ENCODE measurements around the gene POC1A.

Gene POC1A

GRCh38 chr3:52154135-52155094, at the start of gene POC1A:
TSS of gene POC1A (minus strand) at chr3:52154423. CDS start at chr3:52154372, 51 bp downstream.
- Histone ChIP-seq H3K36me3 (peaks cover 10% of the 10 kb centered on the region), H3K9me3 (ENCODE audit: severe bottlenecking) (no peaks in the 10 kb centered on the region), H3K27me3 (ENCODE audit: insufficient read depth, low read depth, severe bottlenecking) (no peaks in the 10 kb centered on the region), H3K4me3 (ENCODE audit: low read depth, low read length) (peak within 1 kb of the TSS; percentile 77), H3K27ac (peak within 1 kb of the TSS; percentile 87)
- no peak for TF ChIP-seq CTCF (IDR thresholded peaks at IDR 0.05; ENCODE audit: low read depth, low read length)
- peak; percentile 97 for DNase-seq

- TF ChIP-seq CTCF (IDR thresholded peaks at IDR 0.05; ENCODE audit: low read depth, low read length): no peak
- H3K27ac ChIP-seq: no peak overlapping the region
- H3K27me3 ChIP-seq (ENCODE audit: insufficient read depth, low read depth, severe bottlenecking): no peaks in the 10 kb centered on the region
- no peaks in the 10 kb centered on the region for H3K9me3 ChIP-seq (ENCODE audit: severe bottlenecking)
- DNase-seq: no peak
- H3K36me3 ChIP-seq: peaks cover 39% of the 10 kb centered on the region
- H3K4me3 ChIP-seq (ENCODE audit: low read depth, low read length): no peak overlapping the region
Measured at GRCh38 chr3:52203701-52204100, 49.5 kb upstream of the POC1A start.

GRCh38 chr3:52202384-52203077, 48.3 kb upstream of the POC1A start:
- Histone ChIP-seq H3K36me3 (peaks cover 29% of the 10 kb centered on the region), H3K27ac (no peak overlapping the region), H3K27me3 (ENCODE audit: insufficient read depth, low read depth, severe bottlenecking) (no peaks in the 10 kb centered on the region), H3K4me3 (ENCODE audit: low read depth, low read length) (no peak overlapping the region), H3K9me3 (ENCODE audit: severe bottlenecking) (no peaks in the 10 kb centered on the region)
- DNase-seq: no peak
- no peak for TF ChIP-seq CTCF (IDR thresholded peaks at IDR 0.05; ENCODE audit: low read depth, low read length)

GRCh38 chr3:52200981-52201679, 46.9 kb upstream of the POC1A start:
- DNase-seq: no peak
- Histone ChIP-seq H3K4me3 (ENCODE audit: low read depth, low read length) (no peak overlapping the region), H3K9me3 (ENCODE audit: severe bottlenecking) (no peaks in the 10 kb centered on the region), H3K27me3 (ENCODE audit: insufficient read depth, low read depth, severe bottlenecking) (no peaks in the 10 kb centered on the region), H3K36me3 (peaks cover 28% of the 10 kb centered on the region), H3K27ac (no peak overlapping the region)
- no peak for TF ChIP-seq CTCF (IDR thresholded peaks at IDR 0.05; ENCODE audit: low read depth, low read length)

GRCh38 chr3:52198643-52199608, 44.7 kb upstream of the POC1A start:
- Histone ChIP-seq H3K27me3 (ENCODE audit: insufficient read depth, low read depth, severe bottlenecking) (no peaks in the 10 kb centered on the region), H3K9me3 (ENCODE audit: severe bottlenecking) (no peaks in the 10 kb centered on the region), H3K4me3 (ENCODE audit: low read depth, low read length) (peak overlapping the region; percentile 80), H3K27ac (peak overlapping the region; percentile 82), H3K36me3 (peaks cover 19% of the 10 kb centered on the region)
- DNase-seq: no peak
- no peak for TF ChIP-seq CTCF (IDR thresholded peaks at IDR 0.05; ENCODE audit: low read depth, low read length)

Measured in WERI-Rb-1 (cell line).